GM21423 (cell line): ENCODE results near the gene ADCY5.

ENCODE experiments used
- ATAC-seq: cut with Tn5 transposase; IDR thresholded peaks from one replicate; pipeline ENCODE4 v1.9.1; 2021; ENCODE audit warnings: mild to moderate bottlenecking, moderate library complexity; ENCODE audit not compliant: unreplicated experiment

ADCY5 gene

GRCh38 chr3:123372686-123373473 lies 76.0 kb downstream of the ADCY5 start:
- ATAC-seq, result no peak

- no peak for ATAC-seq
These were observed 76.8 kb downstream of the ADCY5 start for GRCh38 chr3:123371859-123372685.

- no peak for ATAC-seq
These were observed 77.5 kb downstream of the ADCY5 start for GRCh38 chr3:123371426-123371825.

- ATAC-seq, result no peak
These were observed 78.1 kb downstream of the ADCY5 start for GRCh38 chr3:123370819-123371218.

- no peak for ATAC-seq
These were observed 79.8 kb downstream of the ADCY5 start for GRCh38 chr3:123369085-123369484.

- ATAC-seq, result no peak
These were observed 81.3 kb downstream of the ADCY5 start for GRCh38 chr3:123367467-123368154.

- no peak for ATAC-seq
These were observed 83.3 kb downstream of the ADCY5 start for GRCh38 chr3:123365450-123366143.

- ATAC-seq, result no peak
These were observed 87.8 kb downstream of the ADCY5 start for GRCh38 chr3:123361071-123361470.

- ATAC-seq, result no peak
These were observed 91.6 kb downstream of the ADCY5 start for GRCh38 chr3:123357275-123357674.

- ATAC-seq, result no peak
These were observed 95.0 kb downstream of the ADCY5 start for GRCh38 chr3:123353850-123354233.

GRCh38 chr3:123353227-123353849 lies 95.6 kb downstream of the ADCY5 start:
- no peak for ATAC-seq

GRCh38 chr3:123352134-123352554 lies 96.7 kb downstream of the ADCY5 start:
- ATAC-seq, result no peak

- ATAC-seq, result no peak
These were observed 97.4 kb downstream of the ADCY5 start for GRCh38 chr3:123351501-123351900.

GRCh38 chr3:123350971-123351370 lies 97.9 kb downstream of the ADCY5 start:
- ATAC-seq, result no peak

- ATAC-seq, result no peak
These were observed 99.1 kb downstream of the ADCY5 start for GRCh38 chr3:123349566-123350435.

GRCh38 chr3:123349201-123349535 lies 99.7 kb downstream of the ADCY5 start:
- no peak for ATAC-seq

GRCh38 chr3:123348471-123349200 lies 100.3 kb downstream of the ADCY5 start:
- ATAC-seq, result no peak

GRCh38 chr3:123347691-123348264 lies 101.1 kb downstream of the ADCY5 start:
- ATAC-seq, result no peak

GRCh38 chr3:123347205-123347604 lies 101.7 kb downstream of the ADCY5 start:
- ATAC-seq, result no peak
